PC-9 (cell line): ENCODE results near the gene RREB1. TPM values are rescaled to one million over a fixed set of nuclear protein-coding genes. Genes with fewer than 3 reads are reported as not detected.
"Not testable (repeated sequence)": the region's sequence is repeated elsewhere in the genome, so short reads cannot be mapped to it uniquely, and the experiment has no call there.

ENCODE experiments used
- BruUV-seq: library from RNA; stranded (reverse); fragments of 400-500 nt; replicated peaks from 2 replicates; lab custom pipeline; 2021; lab: Mats Ljungman, UMichigan
- CTCF ChIA-PET: fragments of 300-600 bp; sonication (Branson Sonifier 250); formaldehyde crosslinking; loops from one replicate; lab custom pipeline; 2022; ENCODE audit warnings: antibody characterized with exemption; lab: Charles Lee
- POLR2A ChIA-PET: fragments of 300-600 bp; sonication (Branson Sonifier 250); formaldehyde crosslinking; loops from one replicate; lab custom pipeline; 2022; ENCODE audit warnings: antibody characterized with exemption; ENCODE audit not compliant: unreplicated experiment; lab: Charles Lee
- DNase-seq, 2 experiments: peaks; one replicate each; pipeline versions ENCODE4 v3.0.0 to v3.0.0-alpha.2; 2015 to 2022; ENCODE audit warnings: mixed read lengths in 1 of 2
- H2AFZ ChIP-seq: fragments of 200-600 bp; sonication (generic); 2 replicates; pipeline ENCODE4 v1.8.1; 2017; ENCODE audit warnings: antibody characterized with exemption
- H3F3A ChIP-seq: fragments of 200-600 bp; sonication (generic); 2 replicates; pipeline ENCODE4 v1.8.1; 2017; ENCODE audit warnings: antibody characterized with exemption, mild to moderate bottlenecking, low read depth; ENCODE audit not compliant: insufficient read depth
- H3K27ac ChIP-seq: fragments of 200-600 bp; sonication (generic); 2 replicates; pipeline ENCODE4 v1.6.1; 2016; ENCODE audit warnings: mixed run types
- H3K27me3 ChIP-seq: fragments of 200-600 bp; sonication (generic); 2 replicates; pipeline ENCODE4 v1.6.1; 2016; ENCODE audit warnings: low read depth, mixed run types; ENCODE audit not compliant: insufficient read depth
- H3K36me3 ChIP-seq: fragments of 200-600 bp; sonication (generic); 2 replicates; pipeline ENCODE4 v1.6.1; 2016; ENCODE audit warnings: low read depth, mixed run types
- H3K4me1 ChIP-seq: fragments of 200-600 bp; sonication (generic); replicated peaks from 2 replicates; pipeline ENCODE4 v1.6.1; 2016; ENCODE audit warnings: mixed run types; ENCODE audit not compliant: insufficient read depth
- H3K4me2 ChIP-seq: fragments of 200-600 bp; sonication (generic); 2 replicates; pipeline ENCODE4 v1.6.1; 2017; ENCODE audit warnings: mixed run types
- H3K4me3 ChIP-seq: fragments of 200-600 bp; sonication (generic); 2 replicates; pipeline ENCODE4 v1.6.1; 2016; ENCODE audit warnings: mixed run types
- H3K79me2 ChIP-seq: fragments of 200-600 bp; sonication (generic); 2 replicates; pipeline ENCODE4 v1.6.1; 2017; ENCODE audit warnings: low read depth, mixed run types
- H3K9me2 ChIP-seq: fragments of 200-600 bp; sonication (generic); 2 replicates; pipeline ENCODE4 v1.8.1; 2017; ENCODE audit warnings: mild to moderate bottlenecking; ENCODE audit not compliant: insufficient read depth
- H3K9me3 ChIP-seq: fragments of 200-600 bp; sonication (generic); 2 replicates; pipeline ENCODE4 v1.8.1; 2016; ENCODE audit warnings: low read depth; ENCODE audit not compliant: insufficient read depth
- H4K20me1 ChIP-seq: fragments of 200-600 bp; sonication (generic); 2 replicates; pipeline ENCODE4 v1.8.1; 2017; ENCODE audit not compliant: insufficient read depth
- CTCF ChIP-seq: fragments of 200-600 bp; sonication (generic); conservative IDR thresholded peaks from 2 replicates; pipeline ENCODE4 v1.6.1; 2017; ENCODE audit warnings: mixed run types, antibody characterized with exemption, mild to moderate bottlenecking, moderate library complexity
- EZH2 ChIP-seq: fragments of 200-600 bp; sonication (generic); IDR thresholded peaks from 2 replicates; pipeline ENCODE4 v1.8.0; 2017; ENCODE audit warnings: antibody characterized with exemption, low read depth
- intact Hi-C: fragments of 100-400 bp; cut with micrococcal nuclease; formaldehyde crosslinking; loops from one replicate; pipeline ENCODE4 v1.10.0; 2022; ENCODE audit not compliant: unreplicated experiment
- total RNA-seq: library from RNA; stranded (reverse); gene quantifications from 2 replicates; pipeline ENCODE4 v1.2.3, GENCODE V29; 2021

The RREB1 gene
- total RNA-seq, 1 experiment from 2014 or later, result 38.4 TPM

GRCh38 chr6:7271205-7271534 is 163.4 kb downstream of the RREB1 start:
- Histone ChIP-seq H3K4me2 (no peak overlapping the region), H3K9me3 (no peaks in the 10 kb centered on the region), H3K4me1 (peaks cover 5% of the 10 kb centered on the region; the same call in 1 of the 2 replicates), H3K9me2 (no peaks in the 10 kb centered on the region), H3K4me3 (no peak overlapping the region), H3K36me3 (no peaks in the 10 kb centered on the region), H2AFZ (no peak overlapping the region), H4K20me1 (no peaks in the 10 kb centered on the region), H3F3A (peaks cover 3% of the 10 kb centered on the region; the same call in 1 of the 2 replicates), H3K79me2 (no peaks in the 10 kb centered on the region), H3K27me3 (no peaks in the 10 kb centered on the region), H3K27ac (no peak overlapping the region)
- no peak for DNase-seq
- intact Hi-C loops, result no loop called here
- no TSS peak for BruUV-seq
- CTCF ChIA-PET, result no interaction called here
- TF ChIP-seq EZH2 (no peak), CTCF (no peak)
- POLR2A ChIA-PET, result no interaction called here

GRCh38 chr6:7273709-7274108 is 165.9 kb downstream of the RREB1 start:
- TF ChIP-seq CTCF (no peak), EZH2 (no peak)
- Histone ChIP-seq H3K79me2 (no peaks in the 10 kb centered on the region), H4K20me1 (no peaks in the 10 kb centered on the region), H3K9me2 (no peaks in the 10 kb centered on the region), H3K9me3 (no peaks in the 10 kb centered on the region), H3K4me3 (no peak overlapping the region), H3K36me3 (no peaks in the 10 kb centered on the region), H2AFZ (no peak overlapping the region), H3K27ac (no peak overlapping the region), H3K4me2 (no peak overlapping the region), H3K27me3 (no peaks in the 10 kb centered on the region), H3F3A (no peaks in the 10 kb centered on the region), H3K4me1 (no peaks in the 10 kb centered on the region)
- intact Hi-C loops, result no loop called here
- BruUV-seq, result no TSS peak
- ChIA-PET CTCF (no interaction called here), POLR2A (interaction anchor here (0.6 kb wide), 1 partner anchor 1180 kb away, joined by 4 read pairs; no protein-coding TSS in a partner anchor)
- no peak for DNase-seq

GRCh38 chr6:7274525-7274924 is 166.8 kb downstream of the RREB1 start:
- H3K4me1 ChIP-seq, H3K9me3 ChIP-seq, H3K27ac ChIP-seq, H3K4me2 ChIP-seq, BruUV-seq, H3K36me3 ChIP-seq, H3K79me2 ChIP-seq, intact Hi-C loops, H3K4me3 ChIP-seq, H2AFZ ChIP-seq, DNase-seq, H3F3A ChIP-seq, H3K27me3 ChIP-seq, H4K20me1 ChIP-seq, H3K9me2 ChIP-seq: not testable (repeated sequence)
- ChIA-PET POLR2A (interaction anchor here (0.6 kb wide), 1 partner anchor 1181 kb away, joined by 4 read pairs; no protein-coding TSS in a partner anchor), CTCF (interaction anchor here (1.2 kb wide), 1 partner anchor 597 kb away, joined by 7 read pairs; no protein-coding TSS in a partner anchor)

- H3K4me1 ChIP-seq, result no peaks in the 10 kb centered on the region
- no TSS peak for BruUV-seq
- no peak overlapping the region for H3K4me2 ChIP-seq
- no peaks in the 10 kb centered on the region for H3K79me2 ChIP-seq
- no peak overlapping the region for H3K4me3 ChIP-seq
- TF ChIP-seq CTCF (no peak; the same call in 1 of the 2 replicates), EZH2 (no peak)
- intact Hi-C loops, result loop anchor here (1.0 kb wide), 2 partner anchors 113 to 339 kb away; partner anchors contain the start of genes CAGE1 and RIOK1
- no peaks in the 10 kb centered on the region for H3K9me3 ChIP-seq
- H2AFZ ChIP-seq, result no peak overlapping the region
- peaks cover 3% of the 10 kb centered on the region; the same call in 1 of the 2 replicates for H3F3A ChIP-seq
- no peaks in the 10 kb centered on the region for H3K36me3 ChIP-seq
- H3K27ac ChIP-seq, result no peak overlapping the region
- POLR2A ChIA-PET, result no interaction called here
- DNase-seq, result no peak
- H3K27me3 ChIP-seq, result no peaks in the 10 kb centered on the region
- CTCF ChIA-PET, result interaction anchor here (1.0 to 2.0 kb wide), 2 partner anchors 290 to 339 kb away, joined by 8 to 12 read pairs; no protein-coding TSS in a partner anchor
- no peaks in the 10 kb centered on the region for H3K9me2 ChIP-seq
- no peaks in the 10 kb centered on the region for H4K20me1 ChIP-seq
Measured at GRCh38 chr6:7276199-7276524, 168.4 kb downstream of the RREB1 start.
